Measurements from ENCODE around the gene KRTAP12-2.

KRTAP12-2 gene

DNA sequence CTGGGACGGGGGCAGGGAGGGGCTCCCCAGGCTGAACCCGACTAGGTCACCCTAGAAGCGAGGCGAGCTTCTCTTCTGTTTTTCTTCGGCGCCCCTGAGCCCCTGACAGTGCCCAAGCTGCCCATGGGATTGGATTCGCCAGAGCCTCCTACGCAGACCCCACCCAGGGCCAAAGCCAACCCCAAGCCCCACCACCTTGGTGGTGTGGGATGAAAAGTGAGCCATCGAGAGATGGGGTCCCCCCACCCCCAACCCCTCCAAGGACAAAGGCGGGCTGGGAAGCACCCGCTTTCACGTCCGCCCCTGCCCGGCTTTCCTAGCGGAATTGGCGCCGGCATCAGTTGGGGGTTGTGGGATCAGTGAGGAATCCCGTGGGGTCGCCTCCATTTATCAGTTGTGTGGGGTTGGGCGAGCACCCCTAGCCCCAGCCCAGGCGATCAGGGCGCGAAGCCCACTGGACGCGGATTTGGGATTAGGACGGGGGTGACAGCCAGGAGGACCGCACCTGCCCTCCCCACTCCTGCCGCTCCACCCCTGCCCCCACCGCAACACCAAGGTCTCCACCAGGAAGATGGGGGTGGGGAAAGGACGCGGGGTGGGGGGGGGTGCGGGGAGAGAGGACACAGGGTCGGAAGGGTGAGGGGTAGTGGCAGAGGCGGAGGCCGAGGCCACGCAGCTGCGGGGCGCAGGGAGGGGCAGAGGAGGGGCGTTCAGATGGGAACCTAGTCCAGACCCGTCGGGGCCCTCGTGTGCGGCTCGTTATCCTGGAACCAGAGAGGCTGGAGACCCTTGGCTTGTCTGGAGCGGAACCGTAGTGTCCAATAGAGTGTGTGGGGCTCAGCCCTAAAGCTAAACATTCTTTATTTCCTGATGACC is 40.2 kb upstream of the KRTAP12-2 start:
- no peaks in the 10 kb centered on the region for H3K27me3 ChIP-seq (ENCODE audit: low read depth, low read length)
- H3K4me3 ChIP-seq (ENCODE audit: low read length) = no peak overlapping the region
- no peaks in the 10 kb centered on the region for H3K9me3 ChIP-seq (ENCODE audit: insufficient read depth, low read length)
- H3K4me2 ChIP-seq (ENCODE audit: low read length) = no peak overlapping the region
- TF ChIP-seq EZH2phosphoT487 (IDR thresholded peaks at IDR 0.05; ENCODE audit: low read depth) = no peak
- no peaks in the 10 kb centered on the region for H3K4me1 ChIP-seq (ENCODE audit: low read length)
- H4K20me1 ChIP-seq (ENCODE audit: insufficient read depth, low read length) = no peaks in the 10 kb centered on the region
- no peak overlapping the region for H3K27ac ChIP-seq (ENCODE audit: low read length)
- H2AFZ ChIP-seq (ENCODE audit: low read depth, low read length) = no peak overlapping the region
- H3K79me2 ChIP-seq (ENCODE audit: low read length) = no peaks in the 10 kb centered on the region
- H3K36me3 ChIP-seq (replicated peaks; ENCODE audit: low read depth, low read length) = no peaks in the 10 kb centered on the region
- no peak overlapping the region for H3K9ac ChIP-seq (ENCODE audit: low read length)

DNA sequence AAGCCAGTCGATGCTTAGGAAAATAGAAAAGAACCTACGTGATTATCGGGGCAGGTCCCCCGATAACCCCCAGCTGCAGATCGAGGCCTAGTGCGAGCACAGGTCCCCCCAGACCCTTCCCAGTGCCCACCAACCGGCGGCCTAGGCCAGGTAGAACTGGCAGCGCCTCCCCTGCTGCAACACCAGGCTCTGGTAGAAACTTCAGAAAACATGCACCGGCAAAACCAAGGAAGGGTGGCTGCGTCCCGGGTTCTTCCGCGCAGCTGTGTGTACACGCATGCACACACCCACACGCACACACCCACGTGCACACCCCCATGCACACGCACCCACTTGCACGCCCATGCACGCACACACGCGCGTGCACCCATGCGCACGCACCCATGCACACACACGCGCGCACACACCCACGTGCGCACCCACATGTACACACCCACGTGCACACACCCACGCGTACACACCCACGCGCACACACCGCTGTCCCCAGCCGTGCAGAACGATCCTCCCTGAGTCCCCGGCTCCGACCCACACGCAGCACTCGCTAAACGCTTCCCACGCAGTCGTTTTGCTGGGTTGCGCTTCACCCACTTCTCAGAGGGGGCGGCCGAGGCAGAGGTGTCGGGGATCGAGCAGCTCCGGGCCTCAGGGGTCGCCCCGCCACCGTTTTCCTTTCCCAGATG is 39.4 kb upstream of the KRTAP12-2 start:
- Histone ChIP-seq H3K4me2 (ENCODE audit: low read length) (no peak overlapping the region), H3K27me3 (ENCODE audit: low read depth, low read length) (no peaks in the 10 kb centered on the region), H3K4me1 (ENCODE audit: low read length) (no peaks in the 10 kb centered on the region), H3K36me3 (replicated peaks; ENCODE audit: low read depth, low read length) (no peaks in the 10 kb centered on the region), H3K4me3 (ENCODE audit: low read length) (no peak overlapping the region), H4K20me1 (ENCODE audit: insufficient read depth, low read length) (no peaks in the 10 kb centered on the region), H3K79me2 (ENCODE audit: low read length) (no peaks in the 10 kb centered on the region), H2AFZ (ENCODE audit: low read depth, low read length) (no peak overlapping the region), H3K9ac (ENCODE audit: low read length) (no peak overlapping the region), H3K27ac (ENCODE audit: low read length) (no peak overlapping the region), H3K9me3 (ENCODE audit: insufficient read depth, low read length) (no peaks in the 10 kb centered on the region)
- TF ChIP-seq EZH2phosphoT487 (IDR thresholded peaks at IDR 0.05; ENCODE audit: low read depth) = no peak
- TF ChIP-seq, protein P1, sequence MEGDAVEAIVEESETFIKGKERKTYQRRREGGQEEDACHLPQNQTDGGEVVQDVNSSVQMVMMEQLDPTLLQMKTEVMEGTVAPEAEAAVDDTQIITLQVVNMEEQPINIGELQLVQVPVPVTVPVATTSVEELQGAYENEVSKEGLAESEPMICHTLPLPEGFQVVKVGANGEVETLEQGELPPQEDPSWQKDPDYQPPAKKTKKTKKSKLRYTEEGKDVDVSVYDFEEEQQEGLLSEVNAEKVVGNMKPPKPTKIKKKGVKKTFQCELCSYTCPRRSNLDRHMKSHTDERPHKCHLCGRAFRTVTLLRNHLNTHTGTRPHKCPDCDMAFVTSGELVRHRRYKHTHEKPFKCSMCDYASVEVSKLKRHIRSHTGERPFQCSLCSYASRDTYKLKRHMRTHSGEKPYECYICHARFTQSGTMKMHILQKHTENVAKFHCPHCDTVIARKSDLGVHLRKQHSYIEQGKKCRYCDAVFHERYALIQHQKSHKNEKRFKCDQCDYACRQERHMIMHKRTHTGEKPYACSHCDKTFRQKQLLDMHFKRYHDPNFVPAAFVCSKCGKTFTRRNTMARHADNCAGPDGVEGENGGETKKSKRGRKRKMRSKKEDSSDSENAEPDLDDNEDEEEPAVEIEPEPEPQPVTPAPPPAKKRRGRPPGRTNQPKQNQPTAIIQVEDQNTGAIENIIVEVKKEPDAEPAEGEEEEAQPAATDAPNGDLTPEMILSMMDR (IDR thresholded peaks at IDR 0.05; ENCODE audit: low read depth, low read length) = no peak

DNA sequence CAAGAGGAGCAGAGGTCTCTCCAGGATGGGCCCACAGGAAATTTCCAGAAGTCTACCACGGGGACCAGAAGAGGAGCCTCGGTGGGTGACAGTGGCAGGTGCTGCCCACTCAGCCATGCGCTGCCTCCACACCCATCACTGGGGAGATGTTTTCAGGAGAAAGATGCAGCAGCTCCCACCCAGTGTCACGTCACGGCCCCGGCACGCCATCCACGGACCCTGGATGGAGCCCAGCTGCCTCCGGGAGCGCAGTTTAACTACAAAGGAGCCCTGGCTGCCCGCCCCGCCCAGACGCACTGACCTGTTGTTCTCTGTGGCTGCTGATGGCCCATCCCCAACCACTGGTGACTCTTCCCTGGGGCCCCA is 37.9 kb upstream of the KRTAP12-2 start:
- H3K4me1 ChIP-seq (ENCODE audit: low read length) = no peaks in the 10 kb centered on the region
- no peak overlapping the region for H2AFZ ChIP-seq (ENCODE audit: low read depth, low read length)
- H3K9me3 ChIP-seq (ENCODE audit: insufficient read depth, low read length) = no peaks in the 10 kb centered on the region
- no peak for TF ChIP-seq EZH2phosphoT487 (IDR thresholded peaks at IDR 0.05; ENCODE audit: low read depth)
- TF ChIP-seq, protein P1 (IDR thresholded peaks at IDR 0.05; ENCODE audit: low read depth, low read length) = no peak
- H3K27me3 ChIP-seq (ENCODE audit: low read depth, low read length) = no peaks in the 10 kb centered on the region
- no peak overlapping the region for H3K4me2 ChIP-seq (ENCODE audit: low read length)
- no peaks in the 10 kb centered on the region for H3K79me2 ChIP-seq (ENCODE audit: low read length)
- no peak overlapping the region for H3K4me3 ChIP-seq (ENCODE audit: low read length)
- no peaks in the 10 kb centered on the region for H4K20me1 ChIP-seq (ENCODE audit: insufficient read depth, low read length)
- no peaks in the 10 kb centered on the region for H3K36me3 ChIP-seq (replicated peaks; ENCODE audit: low read depth, low read length)
- H3K27ac ChIP-seq (ENCODE audit: low read length) = no peak overlapping the region
- no peak overlapping the region for H3K9ac ChIP-seq (ENCODE audit: low read length)

DNA sequence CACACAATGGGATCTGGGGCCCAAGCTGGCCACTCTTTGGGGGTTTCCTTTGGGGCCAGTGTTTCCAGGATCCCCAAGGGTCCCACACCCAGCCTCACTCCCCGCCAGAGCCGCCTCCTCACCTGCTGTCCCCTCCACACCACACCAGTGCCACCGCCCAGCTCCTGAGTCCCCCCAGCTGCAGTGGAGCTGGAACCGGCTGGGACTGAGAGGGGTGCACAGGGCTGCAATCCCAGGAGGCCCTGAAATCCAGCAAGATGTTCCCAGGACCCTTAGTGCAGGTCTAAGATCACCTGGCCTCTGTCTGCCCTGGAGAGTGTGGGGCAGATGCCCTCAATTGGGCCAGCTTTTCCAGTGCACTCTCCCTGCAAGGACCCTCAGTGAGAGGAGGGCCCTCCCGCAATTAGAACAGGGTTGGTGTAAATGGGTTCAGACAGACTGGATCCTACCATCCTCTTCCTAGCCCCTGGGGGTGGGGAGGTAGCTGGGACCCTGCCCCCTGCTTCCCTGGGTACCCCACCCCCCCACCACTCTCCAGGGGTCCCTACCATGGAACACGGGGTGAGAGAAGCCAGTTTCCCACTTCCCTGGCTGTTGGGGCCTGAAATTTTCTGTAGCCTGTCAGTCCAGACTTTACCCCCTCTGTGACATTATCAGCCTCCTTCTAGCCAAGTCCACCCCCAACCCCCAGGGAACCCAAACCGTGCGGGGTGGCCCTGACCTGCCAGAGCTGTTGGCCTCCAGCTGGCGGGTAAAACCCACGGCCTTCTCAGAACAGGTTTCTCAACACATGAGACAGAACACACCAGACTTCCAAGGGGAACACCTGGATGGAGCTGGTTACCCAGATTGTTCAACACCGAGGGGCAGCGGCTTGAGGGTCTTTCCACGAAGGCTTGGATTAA is 37.3 kb upstream of the KRTAP12-2 start:
- H2AFZ ChIP-seq (ENCODE audit: low read depth, low read length) = no peak overlapping the region
- no peak overlapping the region for H3K9ac ChIP-seq (ENCODE audit: low read length)
- no peak for TF ChIP-seq EZH2phosphoT487 (IDR thresholded peaks at IDR 0.05; ENCODE audit: low read depth)
- TF ChIP-seq, protein P1 (IDR thresholded peaks at IDR 0.05; ENCODE audit: low read depth, low read length) = no peak
- H3K79me2 ChIP-seq (ENCODE audit: low read length) = no peaks in the 10 kb centered on the region
- H3K9me3 ChIP-seq (ENCODE audit: insufficient read depth, low read length) = no peaks in the 10 kb centered on the region
- H3K27ac ChIP-seq (ENCODE audit: low read length) = no peak overlapping the region
- H3K36me3 ChIP-seq (replicated peaks; ENCODE audit: low read depth, low read length) = no peaks in the 10 kb centered on the region
- H3K27me3 ChIP-seq (ENCODE audit: low read depth, low read length) = no peaks in the 10 kb centered on the region
- no peak overlapping the region for H3K4me3 ChIP-seq (ENCODE audit: low read length)
- H3K4me2 ChIP-seq (ENCODE audit: low read length) = no peak overlapping the region
- H4K20me1 ChIP-seq (ENCODE audit: insufficient read depth, low read length) = no peaks in the 10 kb centered on the region
- no peaks in the 10 kb centered on the region for H3K4me1 ChIP-seq (ENCODE audit: low read length)

All from OCI-LY3 (cell line).